ENCODE measurements around the gene FRMPD4.

GRCh38 chrX:12269484-12269883, 131.2 kb downstream of the FRMPD4 start:
- no peak for TF ChIP-seq EZH2 (IDR thresholded peaks at IDR 0.05; ENCODE audit: borderline replicate concordance, low read length)
- TF ChIP-seq CTCF (IDR thresholded peaks at IDR 0.05; ENCODE audit: low read length) = no peak
